Neuron (in vitro differentiated cells): ENCODE results near the gene NTRK1.
A peak's percentile ranks its signal among the peaks of the same experiment; 100 is the strongest.

ENCODE experiments used
- H2AFZ ChIP-seq: one replicate; pipeline ENCODE4 v1.6.1; 2013; ENCODE audit warnings: low read depth, mild to moderate bottlenecking, inconsistent platforms, low read length, moderate library complexity
- H3K27me3 ChIP-seq: one replicate; pipeline ENCODE4 v1.6.1; 2013; ENCODE audit warnings: low read length; ENCODE audit not compliant: insufficient read depth
- H3K36me3 ChIP-seq: one replicate; pipeline ENCODE4 v1.6.1; 2013; ENCODE audit warnings: low read length; ENCODE audit not compliant: insufficient read depth
- H3K4me1 ChIP-seq: one replicate; pipeline ENCODE4 v1.6.1; 2013; ENCODE audit warnings: low read length; ENCODE audit not compliant: insufficient read depth
- H3K4me3 ChIP-seq: 2 replicates; pipeline ENCODE4 v1.5.1; 2013; ENCODE audit warnings: mild to moderate bottlenecking, low read length, moderate library complexity
- H3K9me3 ChIP-seq: one replicate; pipeline ENCODE4 v1.6.1; 2013; ENCODE audit warnings: low read length

The NTRK1 gene

GRCh38 chr1:156852418-156852874, 8.2 kb upstream of the NTRK1 start:
- Histone ChIP-seq H3K4me3 (no peak overlapping the region), H3K9me3 (no peaks in the 10 kb centered on the region), H2AFZ (no peak overlapping the region), H3K36me3 (no peaks in the 10 kb centered on the region), H3K4me1 (no peaks in the 10 kb centered on the region), H3K27me3 (peaks cover 87% of the 10 kb centered on the region)

DNA sequence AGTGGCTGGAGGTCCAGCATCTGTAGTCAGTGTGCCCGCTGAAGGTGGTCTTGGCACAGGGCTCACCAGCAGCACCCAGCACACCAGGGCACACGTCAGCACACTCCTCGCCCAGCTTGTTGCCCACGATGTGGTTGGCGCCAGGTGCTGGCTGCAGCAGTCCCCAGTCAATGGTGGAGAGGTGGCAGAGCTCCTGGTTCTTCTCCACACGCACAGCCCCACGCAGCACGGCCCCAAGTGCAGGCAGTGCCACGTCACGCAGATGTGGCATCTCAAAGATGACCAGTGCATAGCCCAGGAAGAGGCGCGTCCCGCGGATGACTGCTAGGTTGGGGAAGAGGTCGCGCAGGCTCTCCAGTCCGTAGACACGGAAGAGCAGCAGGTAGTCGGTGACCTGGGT, 6.9 kb upstream of the NTRK1 start:
- Histone ChIP-seq H3K27me3 (peaks cover 87% of the 10 kb centered on the region), H3K36me3 (no peaks in the 10 kb centered on the region), H3K9me3 (no peaks in the 10 kb centered on the region), H2AFZ (no peak overlapping the region), H3K4me1 (peaks cover 6% of the 10 kb centered on the region), H3K4me3 (no peak overlapping the region)

DNA sequence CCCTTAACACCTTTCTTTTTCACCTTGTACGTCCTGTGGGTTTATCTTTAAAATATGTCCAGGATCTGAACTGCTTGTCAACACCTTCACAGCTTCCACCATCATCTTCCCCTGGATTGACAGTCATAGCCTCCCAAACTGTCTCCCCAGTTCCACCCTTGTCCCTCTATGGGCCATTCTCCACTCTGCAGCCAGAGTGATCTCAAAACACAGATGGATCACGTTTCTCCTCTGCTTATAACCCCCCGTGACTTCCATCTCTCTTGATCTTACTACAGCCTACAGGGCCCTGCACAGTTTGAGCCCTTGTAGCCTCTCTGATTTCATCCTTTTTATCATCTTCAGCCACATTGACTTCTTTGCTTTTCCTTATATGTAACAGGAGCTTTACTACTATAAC, 6.0 kb upstream of the NTRK1 start:
- Histone ChIP-seq H3K27me3 (peaks cover 86% of the 10 kb centered on the region), H3K9me3 (no peaks in the 10 kb centered on the region), H3K4me1 (peaks cover 15% of the 10 kb centered on the region), H3K36me3 (no peaks in the 10 kb centered on the region), H3K4me3 (no peak overlapping the region), H2AFZ (no peak overlapping the region)

DNA sequence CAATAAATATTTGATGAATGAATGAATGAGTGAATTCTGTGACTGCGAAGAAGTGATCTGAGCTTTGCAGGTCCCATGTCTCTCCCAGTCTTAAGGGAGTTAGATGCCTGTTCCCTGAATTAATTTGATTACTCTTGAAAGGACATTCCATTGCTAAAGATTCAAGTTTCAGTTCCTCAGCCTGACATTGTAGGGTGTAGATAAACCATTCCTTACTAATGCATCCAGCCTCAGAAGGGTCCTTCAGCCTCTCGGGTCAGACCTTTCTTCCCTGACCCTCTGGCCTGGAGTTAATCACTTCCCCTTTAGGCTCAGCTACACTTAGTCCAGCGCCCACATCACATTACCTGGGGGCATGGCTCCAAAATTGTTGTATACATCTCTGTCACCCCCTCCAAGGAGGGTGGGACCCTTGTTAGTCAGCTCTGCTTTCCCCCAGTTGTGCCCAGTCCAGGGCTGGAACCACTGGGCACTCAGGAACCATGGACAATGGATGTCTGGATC, 4.3 kb upstream of the NTRK1 start:
- H3K27me3 ChIP-seq = peaks cover 83% of the 10 kb centered on the region
- no peaks in the 10 kb centered on the region for H3K36me3 ChIP-seq
- no peak overlapping the region for H3K4me3 ChIP-seq
- H3K4me1 ChIP-seq = peaks cover 23% of the 10 kb centered on the region
- no peak overlapping the region for H2AFZ ChIP-seq
- H3K9me3 ChIP-seq = no peaks in the 10 kb centered on the region

DNA sequence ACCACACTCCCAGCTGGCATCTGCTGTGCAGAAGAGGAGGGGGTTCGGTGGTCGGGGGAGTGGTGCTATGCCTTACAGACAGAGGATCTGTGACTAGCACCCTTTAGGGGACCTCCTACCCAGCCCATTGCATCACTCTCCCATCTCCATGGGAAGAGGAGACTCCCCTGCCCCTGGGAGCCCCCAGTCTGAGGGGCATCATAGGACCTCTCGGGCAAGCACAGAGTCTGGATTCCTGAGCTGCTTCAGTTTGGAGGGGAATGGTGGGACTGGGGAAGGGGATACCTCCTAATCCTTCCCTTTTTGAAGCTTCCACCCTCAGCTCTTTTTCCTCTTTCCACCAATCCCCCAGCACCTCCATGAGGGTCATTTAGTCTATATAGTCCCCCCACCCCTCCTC, 3.1 kb upstream of the NTRK1 start:
- Histone ChIP-seq H3K4me3 (no peak overlapping the region), H3K27me3 (peaks cover 83% of the 10 kb centered on the region), H3K4me1 (peaks cover 23% of the 10 kb centered on the region), H3K9me3 (no peaks in the 10 kb centered on the region), H3K36me3 (no peaks in the 10 kb centered on the region), H2AFZ (no peak overlapping the region)

- Histone ChIP-seq H2AFZ (peak overlapping the region; percentile 21), H3K9me3 (no peaks in the 10 kb centered on the region), H3K27me3 (peaks cover 83% of the 10 kb centered on the region), H3K4me1 (peaks cover 28% of the 10 kb centered on the region), H3K36me3 (no peaks in the 10 kb centered on the region), H3K4me3 (peak overlapping the region; percentile 3)
Observed at GRCh38 chr1:156858555-156858956, 2.1 kb upstream of the NTRK1 start.

DNA sequence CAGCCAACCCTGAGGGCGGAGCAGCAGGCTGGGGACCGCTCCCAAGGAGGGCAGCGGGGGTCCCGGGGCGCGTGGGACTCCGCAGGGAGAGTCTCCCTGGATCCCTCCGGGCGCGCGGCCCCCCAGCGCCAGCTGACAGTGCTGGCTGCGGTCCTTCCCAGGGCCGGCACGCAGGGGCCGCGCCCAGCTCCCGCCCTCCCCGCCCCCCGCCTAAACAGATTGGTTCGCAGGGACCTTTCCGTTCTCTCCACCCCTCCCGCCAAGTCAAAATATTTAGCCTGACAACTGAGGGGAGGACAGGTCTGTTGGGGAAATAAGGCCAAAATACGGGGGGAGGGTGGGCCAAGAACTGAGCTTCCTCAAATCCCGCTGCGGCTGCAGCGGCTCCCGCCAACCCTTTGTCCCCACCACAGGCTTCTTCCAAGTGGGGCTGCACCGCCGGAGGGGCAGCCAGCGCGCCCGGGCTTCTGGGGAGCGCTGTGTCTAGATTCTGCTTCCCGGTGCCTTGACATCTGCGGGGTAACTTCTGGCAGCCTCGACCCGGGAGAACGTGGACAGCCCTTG, 1.6 kb upstream of the NTRK1 start, which contains the start of gene INSRR:
TSS of gene INSRR (minus strand) at position 159 of the 564 bp plus-strand sequence. CDS start 496 bp downstream, outside the sequence.
- H3K4me3 ChIP-seq = peak within 1 kb of the TSS; percentile 13
- H3K9me3 ChIP-seq = no peaks in the 10 kb centered on the region
- peak within 1 kb of the TSS; percentile 21 for H2AFZ ChIP-seq
- peaks cover 29% of the 10 kb centered on the region for H3K4me1 ChIP-seq
- H3K36me3 ChIP-seq = no peaks in the 10 kb centered on the region
- H3K27me3 ChIP-seq = peaks cover 83% of the 10 kb centered on the region

DNA sequence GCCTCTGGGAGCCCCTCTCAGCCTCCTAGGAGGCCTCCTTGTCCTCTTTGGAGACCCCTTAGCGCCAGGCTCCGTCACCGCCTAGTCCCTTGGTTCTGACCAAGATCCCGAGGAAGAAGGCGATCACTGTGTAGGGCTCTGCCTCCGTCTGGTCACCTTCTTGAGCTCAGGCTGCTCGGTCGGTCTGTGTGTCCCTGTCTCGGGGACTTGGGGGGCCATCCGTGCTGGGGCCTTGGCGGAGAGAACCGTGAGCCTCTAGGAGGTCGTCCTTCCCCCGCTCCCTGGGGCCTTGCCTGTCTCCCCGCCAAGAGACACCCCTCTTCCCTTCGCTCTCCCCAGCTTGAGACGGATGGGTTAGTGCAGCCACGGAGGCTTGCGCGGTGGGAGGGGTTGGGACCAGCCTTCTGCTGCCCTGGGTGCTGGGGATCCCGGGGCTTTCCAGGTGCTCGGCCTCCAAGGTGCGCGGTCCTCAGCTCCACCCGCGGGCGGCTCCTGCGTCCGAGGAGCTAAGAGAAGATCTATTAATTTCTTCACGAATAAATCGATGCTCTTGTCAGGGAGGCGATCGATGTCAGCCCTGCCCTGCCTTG, 1.0 kb upstream of the NTRK1 start:
- Histone ChIP-seq H3K9me3 (no peaks in the 10 kb centered on the region), H3K4me1 (peaks cover 29% of the 10 kb centered on the region), H2AFZ (peak overlapping the region; percentile 21), H3K4me3 (peak overlapping the region; percentile 13), H3K36me3 (no peaks in the 10 kb centered on the region), H3K27me3 (peaks cover 83% of the 10 kb centered on the region)

DNA sequence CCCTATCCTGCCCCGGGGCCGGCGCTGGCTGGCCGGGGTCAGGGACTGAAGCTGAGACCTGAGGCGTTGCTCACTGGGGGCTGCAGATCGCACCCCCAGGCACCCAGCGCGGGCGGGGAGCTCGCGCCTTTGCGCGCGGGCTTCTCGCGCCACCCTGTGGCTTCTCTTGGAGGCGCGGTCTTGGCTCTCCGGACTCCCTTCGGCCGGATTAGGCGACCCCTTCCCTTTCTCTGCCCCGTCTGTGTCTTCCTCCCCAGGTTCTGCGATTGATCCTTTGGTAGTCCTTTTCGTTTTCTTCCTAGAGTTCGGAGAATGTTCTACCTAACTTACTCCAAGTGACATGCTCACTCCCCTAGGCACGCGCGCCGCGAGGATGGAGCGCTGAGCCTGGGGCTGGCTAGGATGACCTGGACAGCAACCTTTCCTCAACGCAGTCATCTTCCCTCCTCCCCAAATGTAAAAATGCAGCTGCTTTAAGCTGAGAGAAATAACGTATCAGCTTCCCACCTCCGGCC, 495 bp upstream of the NTRK1 start:
- Histone ChIP-seq H3K9me3 (no peaks in the 10 kb centered on the region), H2AFZ (no peak overlapping the region), H3K27me3 (peaks cover 85% of the 10 kb centered on the region), H3K36me3 (no peaks in the 10 kb centered on the region), H3K4me3 (peak overlapping the region; percentile 13), H3K4me1 (peaks cover 30% of the 10 kb centered on the region)

DNA sequence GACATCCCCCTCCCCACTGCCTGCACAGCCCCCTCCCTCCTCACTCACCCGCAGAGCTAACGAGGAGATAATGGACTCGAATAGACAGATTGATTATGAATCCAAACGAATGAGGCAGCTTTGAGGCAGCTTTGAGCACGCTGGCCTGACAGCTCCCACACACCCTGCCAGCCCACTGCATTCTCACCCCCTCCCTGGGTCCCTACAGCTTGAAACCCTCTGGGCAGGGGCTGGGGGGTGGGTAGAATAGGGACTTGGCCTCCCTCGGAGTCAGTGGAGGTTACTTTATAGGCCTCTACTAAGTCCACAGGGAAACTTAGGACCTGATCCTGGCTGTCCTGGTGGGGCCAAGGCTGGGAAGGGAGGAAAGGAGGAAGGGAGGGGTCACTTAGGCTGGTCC, 1.9 kb downstream of the NTRK1 start:
- no peak overlapping the region for H2AFZ ChIP-seq
- H3K27me3 ChIP-seq = peaks cover 77% of the 10 kb centered on the region
- no peaks in the 10 kb centered on the region for H3K9me3 ChIP-seq
- H3K4me3 ChIP-seq = no peak overlapping the region
- peaks cover 45% of the 10 kb centered on the region for H3K4me1 ChIP-seq
- no peaks in the 10 kb centered on the region for H3K36me3 ChIP-seq

DNA sequence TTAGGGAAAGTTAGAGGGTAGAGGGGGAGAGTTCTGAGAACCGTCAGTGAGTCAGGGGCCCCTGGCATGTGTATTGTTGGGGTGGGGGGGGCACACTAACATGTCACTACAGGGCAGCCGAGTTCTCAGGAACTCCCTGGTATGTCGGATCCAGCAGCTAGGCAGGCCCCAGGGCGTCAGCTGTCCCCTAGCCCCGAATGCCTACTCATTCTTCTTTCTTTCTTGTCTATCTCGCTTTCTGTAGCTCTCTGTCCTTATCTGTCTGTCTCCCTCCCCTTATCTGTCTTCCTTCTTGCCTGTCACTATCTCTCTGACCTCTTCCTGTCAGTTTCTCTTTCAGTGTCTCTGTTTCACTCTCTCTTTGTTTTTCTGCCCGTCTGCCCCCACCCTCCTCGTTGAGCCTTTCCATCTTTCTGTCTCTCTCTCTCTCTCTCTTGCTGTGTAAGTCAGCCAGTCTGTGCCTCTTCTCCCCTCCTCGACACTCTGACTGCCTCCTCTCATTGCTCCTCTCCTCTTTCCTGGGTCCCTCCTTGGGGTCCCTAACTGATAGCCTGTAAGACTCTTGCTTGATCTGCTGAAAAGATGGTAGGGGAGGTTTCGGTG, 2.4 kb downstream of the NTRK1 start:
- no peaks in the 10 kb centered on the region for H3K9me3 ChIP-seq
- H3K27me3 ChIP-seq = peaks cover 72% of the 10 kb centered on the region
- H3K4me1 ChIP-seq = peaks cover 45% of the 10 kb centered on the region
- H3K36me3 ChIP-seq = no peaks in the 10 kb centered on the region
- no peak overlapping the region for H3K4me3 ChIP-seq
- H2AFZ ChIP-seq = no peak overlapping the region

DNA sequence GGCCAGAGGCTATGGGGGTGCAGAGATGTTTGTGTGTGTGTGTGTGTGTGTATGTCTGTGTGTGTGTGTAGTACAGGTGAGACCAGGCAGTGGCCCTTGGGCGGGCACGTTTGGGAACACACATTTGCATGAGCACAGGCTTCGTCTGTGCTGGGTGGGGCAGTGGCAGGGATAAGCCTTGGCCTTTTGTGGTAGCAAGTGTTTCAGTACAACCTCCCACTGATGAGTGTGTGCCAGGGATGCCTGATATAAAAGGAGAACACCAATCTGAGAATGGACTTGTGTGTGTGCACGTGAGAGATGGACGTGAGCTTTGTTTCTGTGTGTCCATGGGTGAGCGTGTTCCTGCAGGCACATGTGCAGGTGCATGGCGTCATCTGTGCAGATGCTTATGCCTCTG, 3.0 kb downstream of the NTRK1 start:
- Histone ChIP-seq H3K27me3 (peaks cover 66% of the 10 kb centered on the region), H2AFZ (no peak overlapping the region), H3K36me3 (no peaks in the 10 kb centered on the region), H3K4me1 (peaks cover 41% of the 10 kb centered on the region), H3K4me3 (no peak overlapping the region), H3K9me3 (no peaks in the 10 kb centered on the region)

- Histone ChIP-seq H3K4me3 (no peak overlapping the region), H3K27me3 (peaks cover 59% of the 10 kb centered on the region), H3K36me3 (no peaks in the 10 kb centered on the region), H2AFZ (no peak overlapping the region), H3K9me3 (no peaks in the 10 kb centered on the region), H3K4me1 (peaks cover 29% of the 10 kb centered on the region)
Observed at GRCh38 chr1:156864796-156865195, 4.1 kb downstream of the NTRK1 start.
